ENCODE results near the gene ETFDH.
"Not testable (repeated sequence)": the region's sequence is repeated elsewhere in the genome, so short reads cannot be mapped to it uniquely, and the experiment has no call there.

Gene ETFDH

GRCh38 chr4:158681629-158682028 lies 9.5 kb downstream of the ETFDH start:
- no peak for DNase-seq

GRCh38 chr4:158682066-158682465 lies 10.0 kb downstream of the ETFDH start:
- no peak for DNase-seq

DNA sequence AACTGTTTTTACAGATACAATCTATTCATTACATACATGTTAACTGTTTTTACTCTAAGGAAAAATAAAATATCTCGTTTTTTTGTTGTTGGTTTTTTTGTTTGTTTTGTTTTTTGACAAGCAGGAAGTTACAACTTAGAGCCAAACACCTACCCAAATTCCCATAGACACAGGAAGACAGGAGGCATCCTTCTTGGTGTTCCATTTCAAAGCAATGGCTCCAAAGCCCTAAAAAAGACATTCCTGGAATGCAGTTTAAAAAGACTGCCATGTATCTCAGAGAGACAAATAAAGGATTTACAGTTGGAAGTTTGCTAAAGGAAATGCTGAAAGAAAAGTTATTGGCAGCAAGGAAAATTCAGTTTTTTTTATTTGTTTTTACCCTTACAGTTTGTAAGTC lies 16.7 kb downstream of the ETFDH start:
- no peak for DNase-seq

DNA sequence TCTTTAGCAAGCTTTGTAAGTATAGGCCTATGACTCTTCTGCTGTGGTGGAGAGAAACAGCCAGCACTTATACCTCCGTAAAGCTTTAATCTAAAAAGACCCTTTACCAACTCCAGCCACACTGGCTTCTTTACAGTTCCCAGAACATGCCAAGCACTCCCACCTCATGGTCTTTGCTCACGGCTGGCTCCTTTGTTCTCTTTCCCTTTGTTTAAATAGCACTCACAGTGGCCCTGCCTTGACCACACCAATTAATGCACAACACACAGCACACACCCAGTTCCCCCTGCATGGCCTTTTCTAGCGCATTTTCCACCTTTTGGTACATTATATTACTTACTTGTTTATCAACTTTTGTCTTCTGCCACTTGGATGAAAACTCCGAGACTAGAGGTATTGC lies 32.2 kb downstream of the ETFDH start:
- no peak for DNase-seq

DNA sequence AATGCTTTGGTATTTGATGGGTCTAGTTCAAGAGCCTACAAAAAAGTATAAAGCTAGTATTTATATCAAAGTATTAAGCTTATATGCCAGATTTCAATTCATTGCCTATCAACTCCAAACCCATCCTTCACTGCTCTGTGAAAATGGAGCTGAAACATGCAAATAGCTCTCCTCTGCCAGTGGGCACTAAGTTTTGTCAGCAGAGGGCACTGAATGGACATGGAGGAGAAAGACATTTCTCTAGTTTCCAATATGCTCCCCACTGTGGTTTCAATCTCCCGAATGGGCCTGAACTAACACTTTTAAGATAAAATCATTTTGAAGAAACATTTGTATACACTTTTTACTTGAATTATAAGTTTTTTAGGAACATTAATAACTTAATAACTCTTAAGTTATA lies 38.7 kb downstream of the ETFDH start:
- no peak for DNase-seq

DNA sequence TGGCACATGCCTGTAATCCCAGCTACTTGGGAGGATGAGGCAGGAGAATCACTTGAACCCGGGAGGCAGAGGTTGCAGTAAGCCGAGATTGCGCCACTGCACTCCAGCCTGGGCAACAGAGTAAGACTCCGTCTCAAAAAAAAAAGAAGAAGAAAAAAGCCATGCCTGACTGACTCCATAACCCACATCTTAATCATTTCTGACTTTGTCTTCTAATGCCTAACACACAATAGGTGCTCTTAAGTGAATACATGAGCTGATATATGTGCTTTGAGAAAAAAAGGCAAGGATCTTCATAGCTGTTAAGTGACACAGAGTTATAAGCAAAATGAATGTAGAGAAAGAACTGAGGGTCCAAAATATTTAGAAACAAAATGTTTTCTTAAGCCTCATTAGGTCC lies 40.5 kb downstream of the ETFDH start:
- DNase-seq, result not testable (repeated sequence)

DNA sequence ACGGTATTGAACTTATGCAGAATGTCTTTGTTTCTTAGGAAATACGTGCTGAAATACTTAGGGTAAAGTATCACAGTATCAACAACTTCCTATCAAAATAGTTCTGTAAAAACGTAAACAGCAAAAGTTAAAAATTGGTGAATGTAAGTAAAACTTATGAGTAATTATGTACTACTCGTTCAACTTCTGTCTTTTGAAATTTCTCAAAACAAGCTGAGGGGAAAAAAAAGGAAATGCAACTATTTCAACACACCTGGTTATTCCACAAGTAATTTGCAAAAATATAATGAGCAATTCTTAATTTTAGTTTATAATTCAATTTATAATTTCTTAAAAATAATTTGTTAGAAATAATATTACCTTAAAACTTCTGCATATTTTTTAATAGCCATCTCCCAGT lies 42.8 kb downstream of the ETFDH start:
- peak; percentile 70 to 74 for DNase-seq

DNA sequence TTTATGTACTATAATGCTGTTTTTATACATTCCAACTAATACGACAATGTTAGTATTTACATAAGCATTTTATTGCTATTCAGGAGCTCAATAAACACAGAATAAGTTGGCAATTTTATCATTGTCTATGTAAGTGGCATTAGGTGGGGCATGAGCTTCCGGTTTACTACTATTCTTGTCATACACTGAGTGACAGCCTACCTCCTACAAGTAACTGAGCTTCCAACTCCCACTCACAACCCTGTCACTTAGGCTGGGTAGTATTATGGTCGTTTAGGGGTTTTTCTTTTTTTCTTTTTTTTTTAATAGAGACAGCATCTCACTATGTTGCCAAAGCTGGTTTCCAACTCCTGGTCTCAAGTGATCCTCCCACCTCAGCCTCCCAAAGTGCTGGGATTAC lies 43.7 kb downstream of the ETFDH start:
- peak; percentile 36 to 79 for DNase-seq

DNA sequence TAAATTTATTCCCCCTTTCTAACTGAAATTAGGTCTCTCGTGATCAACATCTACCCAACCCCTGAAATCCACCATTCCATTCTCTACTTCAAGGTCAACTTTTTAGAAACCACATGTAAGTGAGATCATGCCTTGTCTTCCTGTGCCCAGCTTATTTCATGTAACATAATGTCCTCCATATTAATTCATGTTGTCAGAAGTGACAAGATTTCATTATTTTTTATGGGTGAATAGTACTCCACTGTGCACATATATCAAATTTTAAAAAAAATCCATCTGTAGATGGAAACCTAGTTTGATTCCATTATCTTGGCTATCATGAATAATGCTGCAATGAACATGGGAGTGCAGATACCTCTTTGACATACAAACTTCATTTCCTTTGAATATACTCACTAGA lies 49.6 kb downstream of the ETFDH start:
- DNase-seq, result no peak

- peak in 1 of 2 donors; percentile 25 for DNase-seq
Measured at GRCh38 chr4:158722291-158722916, 50.3 kb downstream of the ETFDH start.

DNA sequence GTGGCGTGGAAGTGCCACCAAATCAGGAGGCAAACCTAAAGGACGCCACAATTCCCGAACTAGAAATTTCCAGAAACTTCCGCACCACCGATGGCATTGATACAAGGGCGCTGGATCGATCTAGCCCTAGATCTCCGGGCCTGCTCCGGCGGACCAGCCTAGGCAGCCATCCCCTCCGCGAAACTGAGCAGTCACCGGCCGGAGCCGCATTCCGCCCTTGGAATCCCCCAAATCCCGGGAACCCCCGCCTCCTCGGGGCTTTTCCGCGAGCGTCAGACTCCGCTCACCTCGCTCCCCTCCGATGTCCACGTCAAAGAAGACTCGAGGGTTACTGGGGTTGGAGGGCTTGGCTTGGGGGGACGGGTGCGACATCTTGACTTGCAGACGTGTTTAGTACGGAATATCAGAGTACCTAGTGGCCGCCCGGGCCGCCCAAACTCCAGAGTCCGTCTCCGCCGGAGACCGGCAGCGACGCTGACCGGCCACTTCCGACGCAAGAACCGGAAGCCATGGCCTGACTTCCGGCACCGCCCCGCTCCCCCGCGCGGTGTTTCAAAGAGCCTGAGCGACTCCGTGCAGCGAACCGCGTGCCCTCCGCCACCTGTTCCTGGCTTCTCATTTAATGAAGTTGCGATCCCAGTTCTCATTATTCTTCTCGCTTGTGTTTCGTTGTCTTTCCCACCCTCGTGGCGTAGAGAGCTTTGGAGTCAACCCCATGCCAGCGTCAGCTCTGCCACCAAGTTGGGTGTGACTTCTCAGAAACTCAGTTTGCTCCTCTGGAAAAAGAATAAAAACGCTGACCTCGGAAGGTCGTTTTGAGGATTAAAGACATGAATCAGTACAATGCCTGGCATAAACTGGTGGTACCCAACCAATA lies 51.1 kb downstream of the ETFDH start, which contains the start of gene PPID:
Gene PPID (minus strand): TSS at position 480 of the 877 bp plus-strand sequence. CDS start 108 bp downstream, at position 372.
- peak; percentile 89 to 91 for DNase-seq

- DNase-seq, result no peak
Measured at GRCh38 chr4:158724637-158725036, 52.5 kb downstream of the ETFDH start.

GRCh38 chr4:158726633-158727032 lies 54.5 kb downstream of the ETFDH start:
- DNase-seq, result peak; percentile 14 to 56

DNA sequence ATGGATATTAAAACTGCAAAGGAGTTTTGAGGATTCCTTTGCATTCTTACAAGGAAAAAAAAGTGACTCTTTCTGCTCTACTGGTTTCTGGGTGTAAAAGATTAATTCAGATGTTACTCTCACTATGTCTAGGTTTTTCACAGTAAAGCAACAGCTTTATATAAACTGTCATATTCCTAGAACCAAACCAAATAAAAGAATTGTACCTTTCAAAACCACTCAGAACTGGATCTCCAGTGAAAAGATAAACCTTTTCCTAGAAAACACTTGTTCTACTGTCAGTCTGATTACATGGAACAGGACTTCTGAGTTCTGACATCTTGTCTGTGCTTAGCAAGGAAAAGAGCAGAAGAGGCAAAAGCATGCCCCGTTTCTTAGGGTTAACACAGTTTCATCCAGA lies 56.1 kb downstream of the ETFDH start:
- DNase-seq, result no peak

DNA sequence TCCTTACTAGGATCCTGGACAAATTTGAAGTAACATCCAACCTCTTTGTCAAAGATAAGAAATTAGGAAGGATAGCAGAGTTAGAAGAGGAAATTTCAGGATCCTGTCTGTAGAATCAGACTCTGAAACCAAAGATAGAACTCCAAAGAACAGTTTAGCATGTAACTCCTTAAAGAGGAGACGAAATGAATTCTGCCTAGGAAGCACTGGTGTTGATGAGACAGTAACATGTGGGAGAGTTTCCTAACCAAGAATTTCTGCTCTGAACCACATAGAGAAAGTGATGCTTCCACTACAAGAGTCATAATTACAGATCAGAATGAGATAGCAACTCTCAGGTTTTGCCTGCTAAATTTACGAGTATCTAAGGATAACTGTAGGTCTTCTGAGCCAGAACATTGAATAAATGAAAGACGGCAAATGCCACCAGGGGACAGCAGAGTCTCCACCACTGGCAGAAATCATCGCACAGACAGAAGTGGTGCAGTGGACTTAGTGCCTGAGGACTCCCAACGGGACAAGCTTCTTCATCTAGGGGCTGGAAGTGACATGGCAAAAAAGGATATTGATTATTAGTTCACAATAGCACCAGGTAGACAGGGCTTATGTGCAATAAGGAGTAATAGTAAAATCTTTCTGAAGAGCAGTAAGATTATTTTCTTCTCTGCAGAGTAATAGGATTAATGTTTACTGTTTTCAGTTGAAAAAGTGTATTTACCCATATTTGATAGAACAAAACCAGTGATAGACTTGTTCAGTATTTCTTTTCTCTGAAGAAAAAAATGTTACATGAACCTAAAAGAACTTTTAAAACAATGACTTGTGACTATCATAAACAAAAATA lies 57.8 kb downstream of the ETFDH start:
- peak; percentile 59 to 74 for DNase-seq

GRCh38 chr4:158738866-158739265 lies 66.8 kb downstream of the ETFDH start:
- no peak for DNase-seq

GRCh38 chr4:158739600-158739999 lies 67.5 kb downstream of the ETFDH start:
- DNase-seq, result no peak

DNA sequence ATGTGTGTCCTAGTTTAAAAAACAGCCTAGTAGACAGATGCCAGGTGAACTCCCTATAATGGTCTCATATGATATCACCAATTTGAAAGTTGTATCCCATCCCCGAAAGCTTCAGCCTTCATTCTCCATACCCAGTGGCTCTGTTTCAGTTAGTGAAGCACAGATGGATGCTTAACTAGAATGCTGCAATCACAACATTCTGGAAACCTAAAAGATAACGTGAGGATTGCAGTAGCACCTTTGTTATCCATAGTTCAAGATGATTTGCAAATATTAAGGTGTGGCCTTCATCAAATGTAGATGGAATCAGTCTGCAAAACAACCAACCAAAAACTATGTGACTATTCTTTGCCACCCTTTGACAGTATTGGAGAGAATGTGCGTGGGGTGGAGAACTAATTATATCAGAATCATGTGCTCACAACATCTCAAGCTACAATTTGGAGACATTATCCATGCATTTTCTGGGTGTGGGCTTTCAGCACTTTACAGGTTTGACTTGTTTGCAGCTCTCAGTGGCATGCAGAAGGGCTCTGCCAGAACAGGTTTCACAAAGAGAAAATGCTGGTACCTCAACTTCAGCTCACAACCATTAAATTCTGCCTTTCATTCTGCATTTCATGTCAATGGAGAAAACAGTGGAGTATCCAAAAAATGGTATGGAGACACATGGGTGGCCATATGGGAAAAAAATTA lies 69.4 kb downstream of the ETFDH start:
- no peak for DNase-seq

GRCh38 chr4:158746537-158746936 lies 74.4 kb downstream of the ETFDH start:
- not testable (repeated sequence) for DNase-seq

DNA sequence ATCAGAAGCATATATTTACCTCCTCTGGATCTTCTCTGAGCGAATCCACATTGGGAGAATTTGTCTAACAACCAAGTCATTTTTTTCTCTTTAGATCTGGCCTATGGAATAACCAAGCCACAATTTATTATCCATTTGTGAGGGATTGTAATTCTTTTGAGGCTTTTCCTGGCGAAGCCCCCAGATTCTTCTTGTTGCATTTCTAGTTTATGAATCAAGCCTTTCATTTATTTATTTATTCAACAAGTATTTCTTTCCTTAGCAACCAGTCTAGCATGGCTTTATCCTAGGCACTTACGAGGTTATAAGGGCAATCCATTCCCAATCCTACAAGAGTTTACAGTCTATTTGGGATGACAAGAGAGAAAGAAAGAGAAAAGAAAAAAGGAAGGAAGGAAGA lies 78.3 kb downstream of the ETFDH start:
- DNase-seq, result no peak

DNA sequence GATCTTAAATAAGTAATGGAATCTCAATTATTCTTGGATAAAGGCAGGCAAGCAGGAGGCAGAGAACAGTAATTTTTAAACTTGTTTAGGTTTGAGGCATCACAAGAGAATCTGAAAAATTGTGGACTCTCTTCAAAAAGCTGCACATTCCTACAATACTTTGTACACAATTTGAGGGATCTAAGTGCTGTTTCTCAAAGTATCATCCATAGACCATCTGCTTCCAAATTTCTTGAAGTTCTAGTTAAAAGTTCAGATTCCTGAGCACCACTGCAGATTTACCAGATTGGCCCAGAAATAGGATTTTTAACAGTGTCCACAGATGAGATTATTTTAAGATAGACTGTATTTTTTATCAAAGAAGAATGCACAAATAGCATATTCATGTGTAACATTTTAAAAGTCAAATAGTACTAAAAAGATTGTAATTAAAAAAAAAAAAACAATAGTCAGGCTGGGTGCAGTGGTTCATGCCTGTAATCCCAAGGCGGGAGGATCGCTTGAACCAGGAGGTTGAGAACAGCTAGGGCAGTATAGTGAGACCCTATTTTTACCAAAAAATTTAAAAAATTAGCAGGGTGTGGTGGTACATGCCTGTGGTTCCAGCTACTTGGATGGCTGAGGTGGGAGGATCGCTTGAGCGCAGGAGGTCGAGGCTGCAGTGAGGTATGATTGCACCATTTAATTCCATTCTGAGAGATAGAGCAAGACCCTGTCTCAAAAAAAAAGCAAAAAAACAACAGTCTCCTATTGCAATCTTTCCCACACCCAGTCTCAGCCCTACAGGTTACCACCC lies 82.5 kb downstream of the ETFDH start:
- DNase-seq, result no peak

GRCh38 chr4:158755819-158756218 lies 83.7 kb downstream of the ETFDH start:
- not testable (repeated sequence) for DNase-seq

Data from inflammatory macrophage treated with lipopolysaccharide for 1 hour (primary cell).